ENCODE data around the gene TMEM220. TPM values are rescaled to one million over a fixed set of nuclear protein-coding genes. Genes with fewer than 3 reads are reported as not detected.

The TMEM220 gene
- total and polyA plus RNA-seq, 10 of the 15 experiments (the other 5 are each of a cell fraction or from before 2014, with no cell fraction given) = 0.02 to 0.30 (median 0.06) TPM; not detected in 1

DNA sequence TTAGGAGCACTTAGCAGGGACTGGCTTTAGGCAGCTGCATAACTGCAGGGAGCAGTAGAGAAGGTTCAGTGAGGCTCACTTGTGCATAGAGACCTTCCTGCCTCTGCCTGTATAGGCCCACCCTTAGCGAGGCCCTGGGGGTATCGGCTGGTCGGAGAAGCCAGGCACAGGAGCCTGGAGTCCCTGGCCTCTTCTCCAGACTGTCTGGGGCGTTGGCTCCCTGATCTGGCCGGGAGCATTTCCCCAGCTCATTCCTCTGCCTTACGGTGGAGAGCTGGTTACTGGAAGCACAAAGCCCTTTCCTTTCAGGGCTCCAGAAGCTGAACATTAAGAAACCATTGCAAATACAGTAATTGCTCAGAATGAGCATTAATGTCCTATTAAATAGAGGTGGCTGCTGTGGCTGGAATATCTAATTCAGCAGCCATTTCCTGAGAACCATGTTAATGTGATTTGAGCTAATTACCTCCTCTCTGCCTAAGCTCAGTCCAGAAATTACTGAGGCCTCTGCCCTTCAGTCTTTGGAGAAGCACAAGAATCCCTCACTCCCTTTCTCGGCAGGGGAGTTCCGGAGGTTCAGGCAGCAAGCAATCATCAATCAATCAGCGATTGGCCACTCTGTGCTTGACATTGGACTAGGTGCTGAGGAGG is 18.8 kb upstream of the TMEM220 start:
- no peak overlapping the region for H3K27ac ChIP-seq (ENCODE audit: control insufficient read depth, insufficient read depth)
- no peaks in the 10 kb centered on the region for H3K79me2 ChIP-seq (ENCODE audit: control insufficient read depth, insufficient read depth, low read length)
- CTCF ChIA-PET = interaction anchor here (1.2 to 4.2 kb wide), 2 partner anchors 10 to 12 kb away, joined by 3 to 16 read pairs; no protein-coding TSS in a partner anchor
- POLR2A ChIA-PET = no interaction called here
- H3K4me3 ChIP-seq = no peak overlapping the region
- no peak for DNase-seq (ENCODE audit: low read depth, low spot score)
- H3K36me3 ChIP-seq (ENCODE audit: control insufficient read depth in 2 of 2, insufficient read depth in 2 of 2, low read length in 1 of 2) = no peaks in the 10 kb centered on the region
- in situ Hi-C loops (cut with MboI) = no loop called here
- no peaks in the 10 kb centered on the region for H3K4me1 ChIP-seq (ENCODE audit: control insufficient read depth, insufficient read depth, low read length)
- FAIRE-seq = no peak
- H3K9me3 ChIP-seq (replicated peaks; ENCODE audit: control insufficient read depth, insufficient read depth, low read length) = no peaks in the 10 kb centered on the region
- H4K20me1 ChIP-seq (ENCODE audit: control insufficient read depth, insufficient read depth) = no peaks in the 10 kb centered on the region
- BruUV-seq (replicated peaks) = no TSS peak
- SMC1A ChIA-PET (ENCODE audit: uncharacterized antibody, unreplicated experiment) = interaction anchor here (0.6 kb wide), 1 partner anchor 1288 kb away, joined by 3 read pairs; no protein-coding TSS in a partner anchor
- intact Hi-C loops (cut with micrococcal nuclease; ENCODE audit: unreplicated experiment) = no loop called here
- no peak overlapping the region for H2AFZ ChIP-seq (ENCODE audit: control insufficient read depth, low read depth, low read length)
- no peaks in the 10 kb centered on the region for H3K27me3 ChIP-seq (replicated peaks in 1 of 2; ENCODE audit: control insufficient read depth in 2 of 2, insufficient read depth in 2 of 2, low read length in 1 of 2)
- H3K4me2 ChIP-seq (ENCODE audit: control insufficient read depth, insufficient read depth) = no peak overlapping the region
- no peak for ATAC-seq
- no peak overlapping the region for H3K9ac ChIP-seq (ENCODE audit: control insufficient read depth, insufficient read depth, low read length)
- WGBS (ENCODE audit: insufficient coverage, insufficient replicate concordance, low lambda C conversion rate, missing lambda C conversion rate) = 28% methylated on average over 9 of the region's 9 CpGs
- RAD21 ChIA-PET (ENCODE audit: unreplicated experiment) = no interaction called here
- TF ChIP-seq SREBF2 (IDR thresholded peaks at IDR 0.05; ENCODE audit: low read length) = no peak
- no peak for TF ChIP-seq ZBED1 (IDR thresholded peaks at IDR 0.05; ENCODE audit: borderline replicate concordance)
- no peak for TF ChIP-seq ATF2 (IDR thresholded peaks at IDR 0.05; ENCODE audit: low read length)
- TF ChIP-seq KAT2A (conservative IDR thresholded peaks at IDR 0.05; ENCODE audit: control insufficient read depth, low read depth, low read length) = no peak
- TF ChIP-seq, protein P1, sequence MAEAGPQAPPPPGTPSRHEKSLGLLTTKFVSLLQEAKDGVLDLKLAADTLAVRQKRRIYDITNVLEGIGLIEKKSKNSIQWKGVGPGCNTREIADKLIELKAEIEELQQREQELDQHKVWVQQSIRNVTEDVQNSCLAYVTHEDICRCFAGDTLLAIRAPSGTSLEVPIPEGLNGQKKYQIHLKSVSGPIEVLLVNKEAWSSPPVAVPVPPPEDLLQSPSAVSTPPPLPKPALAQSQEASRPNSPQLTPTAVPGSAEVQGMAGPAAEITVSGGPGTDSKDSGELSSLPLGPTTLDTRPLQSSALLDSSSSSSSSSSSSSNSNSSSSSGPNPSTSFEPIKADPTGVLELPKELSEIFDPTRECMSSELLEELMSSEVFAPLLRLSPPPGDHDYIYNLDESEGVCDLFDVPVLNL (IDR thresholded peaks at IDR 0.05; ENCODE audit: low read depth, low read length) = no peak
- TF ChIP-seq RBBP5 (conservative IDR thresholded peaks at IDR 0.05) = no peak
- TF ChIP-seq, protein P2, sequence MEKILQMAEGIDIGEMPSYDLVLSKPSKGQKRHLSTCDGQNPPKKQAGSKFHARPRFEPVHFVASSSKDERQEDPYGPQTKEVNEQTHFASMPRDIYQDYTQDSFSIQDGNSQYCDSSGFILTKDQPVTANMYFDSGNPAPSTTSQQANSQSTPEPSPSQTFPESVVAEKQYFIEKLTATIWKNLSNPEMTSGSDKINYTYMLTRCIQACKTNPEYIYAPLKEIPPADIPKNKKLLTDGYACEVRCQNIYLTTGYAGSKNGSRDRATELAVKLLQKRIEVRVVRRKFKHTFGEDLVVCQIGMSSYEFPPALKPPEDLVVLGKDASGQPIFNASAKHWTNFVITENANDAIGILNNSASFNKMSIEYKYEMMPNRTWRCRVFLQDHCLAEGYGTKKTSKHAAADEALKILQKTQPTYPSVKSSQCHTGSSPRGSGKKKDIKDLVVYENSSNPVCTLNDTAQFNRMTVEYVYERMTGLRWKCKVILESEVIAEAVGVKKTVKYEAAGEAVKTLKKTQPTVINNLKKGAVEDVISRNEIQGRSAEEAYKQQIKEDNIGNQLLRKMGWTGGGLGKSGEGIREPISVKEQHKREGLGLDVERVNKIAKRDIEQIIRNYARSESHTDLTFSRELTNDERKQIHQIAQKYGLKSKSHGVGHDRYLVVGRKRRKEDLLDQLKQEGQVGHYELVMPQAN (conservative IDR thresholded peaks at IDR 0.05) = no peak
- TF ChIP-seq, protein P3, sequence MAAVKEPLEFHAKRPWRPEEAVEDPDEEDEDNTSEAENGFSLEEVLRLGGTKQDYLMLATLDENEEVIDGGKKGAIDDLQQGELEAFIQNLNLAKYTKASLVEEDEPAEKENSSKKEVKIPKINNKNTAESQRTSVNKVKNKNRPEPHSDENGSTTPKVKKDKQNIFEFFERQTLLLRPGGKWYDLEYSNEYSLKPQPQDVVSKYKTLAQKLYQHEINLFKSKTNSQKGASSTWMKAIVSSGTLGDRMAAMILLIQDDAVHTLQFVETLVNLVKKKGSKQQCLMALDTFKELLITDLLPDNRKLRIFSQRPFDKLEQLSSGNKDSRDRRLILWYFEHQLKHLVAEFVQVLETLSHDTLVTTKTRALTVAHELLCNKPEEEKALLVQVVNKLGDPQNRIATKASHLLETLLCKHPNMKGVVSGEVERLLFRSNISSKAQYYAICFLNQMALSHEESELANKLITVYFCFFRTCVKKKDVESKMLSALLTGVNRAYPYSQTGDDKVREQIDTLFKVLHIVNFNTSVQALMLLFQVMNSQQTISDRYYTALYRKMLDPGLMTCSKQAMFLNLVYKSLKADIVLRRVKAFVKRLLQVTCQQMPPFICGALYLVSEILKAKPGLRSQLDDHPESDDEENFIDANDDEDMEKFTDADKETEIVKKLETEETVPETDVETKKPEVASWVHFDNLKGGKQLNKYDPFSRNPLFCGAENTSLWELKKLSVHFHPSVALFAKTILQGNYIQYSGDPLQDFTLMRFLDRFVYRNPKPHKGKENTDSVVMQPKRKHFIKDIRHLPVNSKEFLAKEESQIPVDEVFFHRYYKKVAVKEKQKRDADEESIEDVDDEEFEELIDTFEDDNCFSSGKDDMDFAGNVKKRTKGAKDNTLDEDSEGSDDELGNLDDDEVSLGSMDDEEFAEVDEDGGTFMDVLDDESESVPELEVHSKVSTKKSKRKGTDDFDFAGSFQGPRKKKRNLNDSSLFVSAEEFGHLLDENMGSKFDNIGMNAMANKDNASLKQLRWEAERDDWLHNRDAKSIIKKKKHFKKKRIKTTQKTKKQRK (IDR thresholded peaks at IDR 0.05; ENCODE audit: low read depth, low read length) = no peak
- TF ChIP-seq FOXM1 (IDR thresholded peaks at IDR 0.05; ENCODE audit: low read depth, low read length) = no peak
- no peak for TF ChIP-seq CREM (IDR thresholded peaks at IDR 0.05; ENCODE audit: low read depth)
- no peak for TF ChIP-seq CHD2 (IDR thresholded peaks at IDR 0.05; ENCODE audit: borderline replicate concordance, low read depth, low read length)
- TF ChIP-seq POLR2AphosphoS5 (IDR thresholded peaks at IDR 0.05; ENCODE audit: low read length) = no peak
- TF ChIP-seq RCOR1 (conservative IDR thresholded peaks at IDR 0.05; ENCODE audit: low read depth, low read length) = no peak

All from GM12878 (cell line).